Neutrophil (primary cell): ENCODE measurements around the gene CCL24.
"Not testable (repeated sequence)": the region's sequence is repeated elsewhere in the genome, so short reads cannot be mapped to it uniquely, and the experiment has no call there.

ENCODE experiments used
- H3K27ac ChIP-seq: fragments of 200-600 bp; sonication (generic); 2 replicates; pipeline ENCODE4 v1.5.1; 2016; ENCODE audit warnings: mild to moderate bottlenecking, moderate library complexity
- H3K27me3 ChIP-seq: fragments of 200-600 bp; sonication (generic); 2 replicates; pipeline ENCODE4 v1.6.0; 2016; ENCODE audit warnings: mild to moderate bottlenecking
- H3K36me3 ChIP-seq: fragments of 200-600 bp; sonication (generic); 2 replicates; pipeline ENCODE4 v1.5.1; 2017
- H3K4me1 ChIP-seq, 2 experiments: fragments of 200-600 bp in 1 of 2; sonication (generic) in 1 of 2; 1 replicate in 1 of 2; 2 replicates in 1 of 2; pipeline versions ENCODE4 v1.5.1 to v1.6.1; 2013 to 2016; ENCODE audit warnings: low read depth in 1 of 2, low read length in 1 of 2, mild to moderate bottlenecking in 1 of 2, moderate library complexity in 1 of 2; ENCODE audit not compliant: control insufficient read depth in 1 of 2, insufficient read depth in 1 of 2
- H3K4me3 ChIP-seq, 2 experiments: fragments of 200-600 bp in 1 of 2; sonication (generic) in 1 of 2; 1 replicate in 1 of 2; 2 replicates in 1 of 2; pipeline ENCODE4 v1.5.1; 2013 to 2016; ENCODE audit warnings: low read depth in 1 of 2, low read length in 1 of 2, mild to moderate bottlenecking in 1 of 2, moderate library complexity in 1 of 2
- H3K9me3 ChIP-seq: fragments of 200-600 bp; sonication (generic); 2 replicates; pipeline ENCODE4 v1.5.1; 2016
- TF ChIP-seq, protein P1 (sequence below): fragments of 200-600 bp; sonication (generic); IDR thresholded peaks from 2 replicates; pipeline ENCODE4 v1.5.1; 2016; ENCODE audit warnings: antibody characterized with exemption

The CCL24 gene

DNA sequence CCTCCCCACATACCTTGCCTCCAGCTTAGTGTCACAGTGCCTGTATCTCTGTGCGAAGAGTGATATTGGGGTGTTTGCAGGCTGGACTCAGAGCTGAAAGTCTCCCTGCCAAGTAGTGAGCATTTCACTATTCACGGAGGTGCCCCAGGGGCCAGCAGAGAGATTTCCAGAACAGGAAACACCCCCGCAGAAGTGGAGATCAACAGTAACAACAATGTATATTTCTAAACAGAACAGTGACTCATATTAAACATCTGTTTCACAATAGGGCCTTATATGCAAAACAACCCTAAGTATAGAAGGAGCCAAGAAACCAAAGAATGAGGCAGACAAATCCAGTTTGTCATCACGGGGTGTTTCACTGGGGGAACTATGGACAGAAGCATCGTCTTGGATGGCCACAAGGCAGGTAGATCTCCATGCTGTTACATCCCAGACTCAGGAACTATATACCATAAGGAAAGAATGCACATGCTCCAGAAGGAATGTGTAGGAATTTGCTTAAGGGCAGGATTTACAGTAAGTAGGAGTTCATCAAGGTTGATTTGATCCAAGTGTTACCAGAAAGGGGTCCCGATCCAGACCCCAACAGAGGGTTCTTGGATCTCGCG is 29.3 kb upstream of the CCL24 start:
- TF ChIP-seq, protein P1, sequence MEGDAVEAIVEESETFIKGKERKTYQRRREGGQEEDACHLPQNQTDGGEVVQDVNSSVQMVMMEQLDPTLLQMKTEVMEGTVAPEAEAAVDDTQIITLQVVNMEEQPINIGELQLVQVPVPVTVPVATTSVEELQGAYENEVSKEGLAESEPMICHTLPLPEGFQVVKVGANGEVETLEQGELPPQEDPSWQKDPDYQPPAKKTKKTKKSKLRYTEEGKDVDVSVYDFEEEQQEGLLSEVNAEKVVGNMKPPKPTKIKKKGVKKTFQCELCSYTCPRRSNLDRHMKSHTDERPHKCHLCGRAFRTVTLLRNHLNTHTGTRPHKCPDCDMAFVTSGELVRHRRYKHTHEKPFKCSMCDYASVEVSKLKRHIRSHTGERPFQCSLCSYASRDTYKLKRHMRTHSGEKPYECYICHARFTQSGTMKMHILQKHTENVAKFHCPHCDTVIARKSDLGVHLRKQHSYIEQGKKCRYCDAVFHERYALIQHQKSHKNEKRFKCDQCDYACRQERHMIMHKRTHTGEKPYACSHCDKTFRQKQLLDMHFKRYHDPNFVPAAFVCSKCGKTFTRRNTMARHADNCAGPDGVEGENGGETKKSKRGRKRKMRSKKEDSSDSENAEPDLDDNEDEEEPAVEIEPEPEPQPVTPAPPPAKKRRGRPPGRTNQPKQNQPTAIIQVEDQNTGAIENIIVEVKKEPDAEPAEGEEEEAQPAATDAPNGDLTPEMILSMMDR: no peak
- H3K27ac ChIP-seq: no peak overlapping the region
- H3K4me3 ChIP-seq: no peak overlapping the region
- H3K4me1 ChIP-seq: no peaks in the 10 kb centered on the region
- no peaks in the 10 kb centered on the region for H3K36me3 ChIP-seq
- H3K9me3 ChIP-seq: no peaks in the 10 kb centered on the region
- H3K27me3 ChIP-seq: no peaks in the 10 kb centered on the region

DNA sequence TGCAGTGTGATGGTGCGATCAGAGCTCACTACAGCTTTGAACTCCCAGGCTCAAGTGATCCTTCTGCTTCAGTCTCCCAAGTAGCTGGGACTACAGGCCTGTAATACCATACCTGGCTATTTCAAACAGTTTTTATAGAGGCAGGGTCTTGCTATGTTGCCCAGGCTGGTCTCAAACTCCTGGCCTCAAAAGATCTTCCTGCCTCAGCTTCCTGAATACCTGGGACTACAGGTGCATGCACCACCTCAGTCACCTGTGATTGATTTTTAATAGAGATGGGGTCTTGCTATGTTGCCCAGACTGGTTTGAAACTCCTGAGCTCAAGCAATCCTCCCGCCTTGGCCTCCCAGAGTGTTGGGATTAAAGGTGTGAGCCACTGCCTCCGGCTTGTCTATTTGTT is 26.4 kb upstream of the CCL24 start:
- Histone ChIP-seq H3K27ac (no peak overlapping the region), H3K4me1 (no peaks in the 10 kb centered on the region), H3K36me3 (no peaks in the 10 kb centered on the region), H3K27me3 (no peaks in the 10 kb centered on the region), H3K9me3 (no peaks in the 10 kb centered on the region), H3K4me3 (no peak overlapping the region)
- TF ChIP-seq, protein P1: no peak

DNA sequence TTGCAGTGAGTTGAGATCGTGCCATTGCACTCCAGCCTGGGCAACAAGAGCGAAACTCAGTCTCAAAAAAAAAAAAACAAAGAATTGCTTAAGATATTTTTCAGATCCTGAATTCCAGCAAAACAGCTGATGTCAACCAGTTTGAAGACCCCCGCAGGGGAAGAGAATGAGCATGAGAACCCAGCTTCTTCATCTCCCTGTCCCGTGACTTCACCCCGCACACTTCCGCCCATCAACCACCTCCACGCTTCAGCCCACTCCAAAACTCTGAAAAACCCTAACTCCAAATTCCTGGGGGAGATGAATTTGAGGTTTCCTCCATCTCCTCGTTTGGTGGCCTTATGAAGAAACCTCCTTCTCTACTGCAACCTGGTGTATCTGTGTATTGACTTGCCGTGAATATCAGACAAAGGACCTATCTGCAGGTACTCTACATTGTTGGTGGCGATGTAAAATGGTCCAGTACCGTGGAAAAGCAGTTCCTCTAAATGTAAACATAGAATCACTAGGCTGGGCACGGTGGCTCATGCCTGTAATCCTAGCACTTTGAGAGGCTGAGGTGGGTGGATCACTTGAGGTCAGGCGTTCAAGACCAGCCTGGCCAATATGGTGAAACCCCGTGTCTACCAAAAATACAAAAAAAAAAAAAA is 24.8 kb upstream of the CCL24 start:
- H3K4me3 ChIP-seq, H3K27me3 ChIP-seq, H3K9me3 ChIP-seq, H3K36me3 ChIP-seq, H3K27ac ChIP-seq, H3K4me1 ChIP-seq: not testable (repeated sequence)

DNA sequence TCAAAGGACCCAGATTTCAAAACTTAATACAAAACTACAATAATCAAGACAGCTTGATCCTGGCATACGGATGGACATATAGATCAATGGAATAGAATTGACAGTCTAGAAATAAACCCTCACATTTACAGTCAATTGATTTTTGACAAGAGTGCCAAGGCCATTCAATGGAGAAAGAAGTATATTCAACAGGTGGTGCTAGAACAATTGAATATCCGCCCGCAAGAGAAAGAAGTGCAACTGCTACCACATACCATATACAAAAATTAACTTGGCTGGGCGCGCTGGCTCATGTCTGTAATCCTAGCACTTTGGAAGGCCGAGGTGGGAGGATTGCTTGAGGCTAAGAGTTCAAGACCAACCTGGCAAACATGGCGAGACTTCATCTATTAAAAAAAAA is 23.2 kb upstream of the CCL24 start:
- TF ChIP-seq, protein P1: no peak
- no peaks in the 10 kb centered on the region for H3K27me3 ChIP-seq
- H3K27ac ChIP-seq: no peak overlapping the region
- H3K4me3 ChIP-seq: no peak overlapping the region
- H3K4me1 ChIP-seq: no peaks in the 10 kb centered on the region
- no peaks in the 10 kb centered on the region for H3K36me3 ChIP-seq
- no peaks in the 10 kb centered on the region for H3K9me3 ChIP-seq

DNA sequence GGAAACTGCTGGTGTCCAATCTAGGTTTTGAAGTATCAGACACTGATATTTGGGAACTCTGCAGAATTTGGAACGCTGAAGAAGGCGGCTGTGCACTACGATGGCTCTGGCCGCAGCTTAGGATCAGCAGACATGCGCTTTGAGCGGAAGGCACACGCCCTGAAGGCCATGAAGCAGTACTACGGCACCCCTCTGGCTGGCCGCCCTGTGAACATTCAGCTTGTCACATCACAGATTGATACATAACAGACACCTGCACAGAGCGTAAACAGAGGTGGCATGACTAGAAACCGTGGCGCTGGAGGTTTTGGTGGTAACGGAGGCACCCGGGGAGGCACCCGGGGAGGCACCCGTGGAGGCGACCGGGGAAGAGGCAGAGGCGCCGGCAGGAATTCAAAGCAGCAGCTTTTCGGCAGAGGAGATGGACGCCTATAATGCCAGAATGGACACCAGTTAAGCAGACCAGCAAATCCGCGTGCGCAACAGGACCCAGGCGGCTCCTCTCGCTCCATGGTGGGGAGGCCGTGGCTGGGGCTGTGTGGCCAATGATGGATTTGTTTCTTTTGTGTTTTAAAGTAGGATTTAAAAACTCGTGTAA is 22.2 kb upstream of the CCL24 start:
- Histone ChIP-seq H3K9me3 (no peaks in the 10 kb centered on the region), H3K36me3 (no peaks in the 10 kb centered on the region), H3K27ac (no peak overlapping the region), H3K4me3 (no peak overlapping the region), H3K4me1 (no peaks in the 10 kb centered on the region), H3K27me3 (no peaks in the 10 kb centered on the region)
- TF ChIP-seq, protein P1: no peak

DNA sequence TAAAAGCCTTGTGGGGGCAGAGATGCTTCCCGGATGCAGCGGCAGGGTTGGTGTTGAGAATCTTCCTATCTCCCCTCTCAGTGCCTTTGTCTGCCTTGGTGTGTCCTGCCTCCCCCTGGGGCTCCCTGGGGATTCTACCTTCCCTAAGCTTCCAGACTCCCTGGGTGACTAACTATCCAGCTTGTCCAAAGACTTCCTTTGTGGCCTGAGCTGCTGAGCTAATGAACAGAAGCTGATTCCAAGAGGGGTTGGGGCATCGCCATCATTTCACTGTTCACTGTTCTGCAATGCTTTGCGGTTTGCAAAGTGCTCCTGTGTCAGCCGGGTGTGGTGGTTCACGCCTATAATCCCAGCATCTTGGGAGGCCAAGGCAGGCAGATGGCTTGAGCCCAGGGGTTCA is 20.1 kb upstream of the CCL24 start:
- not testable (repeated sequence) for H3K4me3 ChIP-seq, H3K4me1 ChIP-seq, H3K27me3 ChIP-seq

More for the DNA sequence above, 20.1 kb upstream of the CCL24 start:
- H3K9me3 ChIP-seq, H3K36me3 ChIP-seq, H3K27ac ChIP-seq: not testable (repeated sequence)
